ENCODE results near the gene TMIGD3.

GRCh38 chr1:111517469-111518225, 14.2 kb upstream of the TMIGD3 start:
- TF ChIP-seq EZH2phosphoT487 (IDR thresholded peaks at IDR 0.05; ENCODE audit: borderline replicate concordance, low read length) (no peak), CTCF (conservative IDR thresholded peaks at IDR 0.05; ENCODE audit: low read depth, low read length) (no peak)

Data from PC-3 (cell line).